Mesangial cell (primary cell): Measurements from ENCODE around the gene EVI2B. TPM values are rescaled to one million over a fixed set of nuclear protein-coding genes. Genes with fewer than 3 reads are reported as not detected.

Experiments
- total RNA-seq: library from RNA; depleted of rRNA; stranded (reverse); fragments of >200 nt; gene quantifications from 2 replicates; pipeline ENCODE4 v1.2.3, GENCODE V29; 2015

Gene EVI2B
- total RNA-seq = under 0.01 TPM in 1 of 2 replicates, not detected in the other

GRCh38 chr17:31313982-31314781 lies at the start of gene EVI2B:
Gene EVI2B, minus strand, starts transcription at chr17:31314054. Its CDS starts 8,445 bp downstream, at chr17:31305609.

GRCh38 chr17:31321481-31321880 lies 7.6 kb upstream of the EVI2B start, which contains the start of gene EVI2A:
Gene EVI2A, minus strand, starts transcription at chr17:31321622. Its CDS starts 2,609 bp downstream, at chr17:31319013.

GRCh38 chr17:31297090-31297489 lies 16.8 kb downstream of the EVI2B start, which contains the start of gene OMG:
Gene OMG, minus strand, starts transcription at chr17:31297239. Its CDS starts 908 bp downstream, at chr17:31296331.

Other genes with a start within 250 kb of the EVI2B start
- 28.2 and 39.7 TPM in 2 replicates for gene NF1, start 219.1 kb downstream of the EVI2B start, total RNA-seq
- gene OMG, start 16.8 kb downstream of the EVI2B start, total RNA-seq = not detected in 2 replicates
- gene EVI2A, start 7.6 kb upstream of the EVI2B start, total RNA-seq = not detected in 2 replicates
- gene RAB11FIP4, start 77.6 kb upstream of the EVI2B start, total RNA-seq = 2.6 and 10.5 TPM in 2 replicates